Prostate gland (tissue), 2 donors: ENCODE data around the gene LARP4B.

Source experiments
- POLR2AphosphoS5 ChIP-seq: sonication (generic); formaldehyde crosslinking; IDR thresholded peaks from one replicate; pipeline ENCODE4 v1.6.1; 2017; ENCODE audit warnings: antibody characterized with exemption
- TF ChIP-seq, protein P1 (sequence below), 4 experiments: fragments of 200-600 bp in 2 of 4; fragments of 450-650 bp in 2 of 4; sonication (generic) in 2 of 4; IDR thresholded peaks; 1 replicate in 3 of 4; 2 replicates in 1 of 4; pipeline ENCODE4 v1.5.1; 2016 to 2019; ENCODE audit warnings: antibody characterized with exemption in 4 of 4, mild to moderate bottlenecking in 2 of 4, moderate library complexity in 2 of 4

DNA sequence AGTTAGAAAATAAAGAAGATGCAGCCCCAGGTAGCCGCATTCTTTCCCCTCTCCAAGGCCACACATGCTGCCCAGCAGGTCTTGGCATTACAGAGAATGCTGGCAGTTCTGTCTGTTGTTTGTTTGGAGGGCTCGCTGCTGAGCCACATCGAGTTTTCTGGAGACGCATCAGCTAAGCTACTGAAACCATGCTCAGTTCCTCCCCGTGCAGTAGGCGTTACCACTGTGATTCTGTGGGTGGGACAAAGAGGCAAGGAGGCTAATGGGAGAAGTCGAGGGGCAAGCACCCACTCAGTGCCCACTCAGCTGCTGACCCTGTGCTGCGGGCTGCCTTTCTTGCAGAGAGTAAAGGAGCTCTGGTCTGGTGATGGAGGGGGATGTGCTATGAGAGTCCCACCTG, 41.3 kb upstream of the LARP4B start:
- TF ChIP-seq POLR2AphosphoS5, result no peak
- TF ChIP-seq, protein P1, sequence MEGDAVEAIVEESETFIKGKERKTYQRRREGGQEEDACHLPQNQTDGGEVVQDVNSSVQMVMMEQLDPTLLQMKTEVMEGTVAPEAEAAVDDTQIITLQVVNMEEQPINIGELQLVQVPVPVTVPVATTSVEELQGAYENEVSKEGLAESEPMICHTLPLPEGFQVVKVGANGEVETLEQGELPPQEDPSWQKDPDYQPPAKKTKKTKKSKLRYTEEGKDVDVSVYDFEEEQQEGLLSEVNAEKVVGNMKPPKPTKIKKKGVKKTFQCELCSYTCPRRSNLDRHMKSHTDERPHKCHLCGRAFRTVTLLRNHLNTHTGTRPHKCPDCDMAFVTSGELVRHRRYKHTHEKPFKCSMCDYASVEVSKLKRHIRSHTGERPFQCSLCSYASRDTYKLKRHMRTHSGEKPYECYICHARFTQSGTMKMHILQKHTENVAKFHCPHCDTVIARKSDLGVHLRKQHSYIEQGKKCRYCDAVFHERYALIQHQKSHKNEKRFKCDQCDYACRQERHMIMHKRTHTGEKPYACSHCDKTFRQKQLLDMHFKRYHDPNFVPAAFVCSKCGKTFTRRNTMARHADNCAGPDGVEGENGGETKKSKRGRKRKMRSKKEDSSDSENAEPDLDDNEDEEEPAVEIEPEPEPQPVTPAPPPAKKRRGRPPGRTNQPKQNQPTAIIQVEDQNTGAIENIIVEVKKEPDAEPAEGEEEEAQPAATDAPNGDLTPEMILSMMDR (IDR thresholded peaks at IDR 0.05), result no peak
